OCI-LY3 (cell line): ENCODE measurements around the gene M1AP.

Experiments used
- CTCF ChIP-seq: fragments of 200-600, 300-600 bp; sonication (generic); IDR thresholded peaks from 2 replicates; pipeline ENCODE4 v1.5.1; 2014; ENCODE audit warnings: antibody characterized with exemption, low read length, low read depth
- EZH2phosphoT487 ChIP-seq: fragments of 200-600 bp; shearing (Covaris generic); IDR thresholded peaks from 2 replicates; pipeline ENCODE4 v1.6.1; 2018; ENCODE audit warnings: antibody characterized with exemption, mixed run types, low read depth

- TF ChIP-seq CTCF, result no peak
- no peak for TF ChIP-seq EZH2phosphoT487
Measured at GRCh38 chr2:74533464-74533863, 114.7 kb downstream of the M1AP start.
